ENCODE measurements around the gene UBAC2.
A peak's percentile ranks its signal among the peaks of the same experiment; 100 is the strongest.
"Not testable (repeated sequence)": the region's sequence is repeated elsewhere in the genome, so short reads cannot be mapped to it uniquely, and the experiment has no call there.

UBAC2 gene

GRCh38 chr13:99409461-99410083 lies 208.9 kb downstream of the UBAC2 start:
- not testable (repeated sequence) for DNase-seq (ENCODE audit: low read depth in 2 of 2, low spot score in 1 of 2)

DNA sequence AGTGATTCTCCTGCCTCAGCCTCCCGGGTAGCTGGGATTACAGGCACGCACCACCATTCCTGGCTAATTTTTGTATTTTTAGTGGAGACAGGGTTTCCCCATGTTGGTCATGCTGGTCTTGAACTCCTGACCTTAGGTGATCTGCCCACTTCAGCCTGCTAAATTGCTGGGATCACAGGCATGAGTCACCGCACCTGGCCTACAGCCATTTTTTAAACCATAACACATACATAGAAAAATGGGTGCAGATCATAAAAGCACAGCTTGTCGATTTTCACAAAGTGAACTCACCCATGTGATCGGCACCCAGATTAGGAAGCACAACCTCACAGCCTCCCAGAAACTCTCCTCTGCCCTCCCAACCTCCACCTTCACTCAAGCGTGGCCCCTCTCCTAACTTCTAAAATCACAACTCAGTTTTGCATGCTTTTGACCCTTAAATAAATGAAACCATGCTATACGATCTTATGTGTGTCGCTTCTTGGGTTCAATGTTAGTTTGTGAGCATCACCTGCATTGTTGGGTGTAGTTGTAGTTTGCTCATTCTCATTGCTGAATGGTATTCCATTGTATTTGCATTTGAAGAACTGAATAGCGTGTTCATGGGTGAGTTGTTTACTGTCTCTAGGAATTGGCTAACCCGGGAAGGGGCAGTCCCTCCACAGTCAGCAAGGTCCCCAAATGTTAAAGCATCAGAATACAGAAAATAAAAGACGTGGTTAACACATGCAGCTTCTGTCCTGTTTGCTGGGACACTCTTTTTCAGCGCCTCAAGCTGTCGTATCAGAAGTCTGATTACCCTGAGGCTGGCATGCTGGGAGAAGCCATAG lies 210.2 kb downstream of the UBAC2 start:
- DNase-seq (ENCODE audit: low read depth in 2 of 2, low spot score in 1 of 2), result not testable (repeated sequence)

DNA sequence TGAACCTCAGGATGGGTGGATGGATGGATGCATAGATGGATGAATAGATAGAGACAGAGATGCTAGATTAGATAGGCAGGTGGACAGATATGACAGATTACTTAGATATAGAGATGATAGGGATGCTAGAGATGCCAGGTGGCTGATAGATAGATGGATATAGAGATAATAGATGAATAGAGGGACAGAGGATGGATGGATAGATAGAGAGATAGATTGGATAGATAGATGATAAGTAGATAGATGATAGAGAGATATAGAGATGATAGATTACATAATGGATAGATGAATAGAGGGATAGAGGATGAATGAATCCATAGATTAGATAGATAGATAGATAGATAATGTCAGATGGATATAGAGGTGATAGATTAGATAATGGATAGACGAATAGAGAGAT lies 212.2 kb downstream of the UBAC2 start:
- no peak for DNase-seq (ENCODE audit: low read depth in 2 of 2, low spot score in 1 of 2)

DNA sequence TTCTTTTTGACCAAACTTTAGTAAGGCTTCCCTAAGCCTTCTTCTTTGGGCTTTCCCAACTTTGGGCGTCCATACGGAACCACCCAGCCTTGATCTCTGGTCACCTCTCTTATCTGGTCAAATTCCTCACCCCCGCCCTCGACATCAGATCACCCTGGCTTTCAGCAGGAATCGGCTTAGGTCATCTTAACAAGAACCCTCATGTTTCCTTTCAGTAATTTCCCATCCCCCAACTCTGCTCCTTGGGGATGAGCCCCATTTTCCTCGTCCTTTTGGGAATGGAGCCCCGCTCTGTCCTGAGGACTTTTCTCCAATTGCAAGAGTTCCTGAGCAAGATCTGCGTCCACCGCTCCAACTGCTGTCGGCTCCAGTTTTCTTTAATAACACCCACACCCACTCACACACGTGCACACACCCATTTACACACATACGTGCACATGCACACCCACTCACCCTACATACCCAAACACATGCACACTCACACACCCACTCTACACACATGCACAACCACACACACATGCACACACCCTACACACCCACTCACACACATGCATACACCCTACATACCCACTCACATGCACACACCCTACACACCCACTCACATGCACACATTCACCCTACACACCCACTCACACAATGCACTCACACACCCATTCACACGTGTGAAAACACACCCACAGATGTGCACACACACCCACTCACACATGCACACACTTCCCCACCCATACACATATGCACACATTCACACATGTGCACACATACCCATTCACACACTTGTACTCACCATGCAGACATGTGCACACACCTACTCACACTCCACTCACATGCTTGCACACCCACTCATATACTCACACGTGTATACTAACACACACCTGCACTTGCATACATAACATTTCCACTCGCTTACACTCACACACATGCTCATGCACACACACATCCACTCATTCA lies 213.7 kb downstream of the UBAC2 start:
- DNase-seq (ENCODE audit: low read depth in 2 of 2, low spot score in 1 of 2), result no peak

DNA sequence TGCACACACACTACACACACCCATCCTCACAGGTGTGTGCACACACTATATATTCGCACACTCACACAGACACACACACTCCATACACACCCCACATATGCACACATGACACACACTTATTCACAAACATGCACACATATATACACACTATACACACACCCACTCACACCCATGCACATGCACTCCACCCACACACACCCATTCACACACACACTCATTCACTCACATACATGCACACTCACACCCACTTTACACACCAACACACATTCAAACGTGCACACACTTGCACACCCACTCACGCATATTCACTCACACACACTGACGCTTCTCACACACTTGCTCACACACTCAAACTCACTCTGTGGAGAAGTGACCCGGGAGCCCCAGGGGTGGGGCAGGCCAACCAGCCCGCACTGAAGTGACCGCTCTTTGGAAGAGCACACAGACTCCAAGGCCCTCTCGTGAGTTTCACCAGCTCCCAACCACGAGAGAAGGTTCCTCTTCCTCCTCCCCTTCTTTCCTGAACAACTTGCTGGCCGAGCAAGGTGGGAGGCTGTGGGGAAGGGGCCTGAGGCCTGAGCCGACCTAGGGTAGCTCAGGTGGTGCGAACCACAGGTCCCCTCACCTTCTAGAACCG lies 214.5 kb downstream of the UBAC2 start:
- no peak for DNase-seq (ENCODE audit: low read depth in 2 of 2, low spot score in 1 of 2)

GRCh38 chr13:99415851-99416331 lies 215.2 kb downstream of the UBAC2 start:
- DNase-seq (ENCODE audit: low read depth in 2 of 2, low spot score in 1 of 2), result peak in 1 of 2 donors; percentile 32

DNA sequence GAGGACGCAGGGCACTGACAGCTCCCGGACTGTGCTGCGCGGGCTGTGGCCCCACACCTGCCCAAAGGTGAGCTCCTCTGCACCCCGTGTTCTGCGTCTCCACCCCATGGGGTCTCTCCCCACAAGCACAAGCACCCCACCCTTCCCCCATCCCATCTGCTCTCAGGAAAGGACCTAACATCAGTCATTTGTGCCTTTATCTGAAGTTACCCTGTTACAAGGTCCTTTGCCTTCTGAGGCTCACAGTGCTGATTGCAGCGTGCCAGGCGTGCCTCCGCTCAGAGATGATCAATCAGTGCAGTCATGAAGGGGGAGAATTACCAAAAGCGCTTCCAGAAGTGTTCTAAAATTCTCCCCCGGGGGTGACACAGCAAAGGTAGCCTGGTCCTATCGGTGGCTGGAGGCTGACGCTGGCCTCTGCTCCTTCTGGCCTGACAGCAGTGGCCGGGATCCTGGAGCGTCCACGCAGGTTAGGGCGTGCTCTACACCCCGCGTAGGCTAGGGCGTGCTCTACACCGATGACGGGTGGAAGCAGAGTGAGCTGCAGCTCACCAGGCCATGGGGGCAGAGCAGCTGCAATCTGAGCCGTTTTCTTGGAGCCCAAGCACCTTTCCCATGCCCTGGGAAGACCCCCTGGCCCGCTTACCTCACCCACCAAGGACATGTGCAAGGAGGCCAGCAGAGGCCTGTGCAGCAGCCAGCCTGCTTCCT lies 215.9 kb downstream of the UBAC2 start:
- DNase-seq (ENCODE audit: low read depth in 2 of 2, low spot score in 1 of 2), result no peak

DNA sequence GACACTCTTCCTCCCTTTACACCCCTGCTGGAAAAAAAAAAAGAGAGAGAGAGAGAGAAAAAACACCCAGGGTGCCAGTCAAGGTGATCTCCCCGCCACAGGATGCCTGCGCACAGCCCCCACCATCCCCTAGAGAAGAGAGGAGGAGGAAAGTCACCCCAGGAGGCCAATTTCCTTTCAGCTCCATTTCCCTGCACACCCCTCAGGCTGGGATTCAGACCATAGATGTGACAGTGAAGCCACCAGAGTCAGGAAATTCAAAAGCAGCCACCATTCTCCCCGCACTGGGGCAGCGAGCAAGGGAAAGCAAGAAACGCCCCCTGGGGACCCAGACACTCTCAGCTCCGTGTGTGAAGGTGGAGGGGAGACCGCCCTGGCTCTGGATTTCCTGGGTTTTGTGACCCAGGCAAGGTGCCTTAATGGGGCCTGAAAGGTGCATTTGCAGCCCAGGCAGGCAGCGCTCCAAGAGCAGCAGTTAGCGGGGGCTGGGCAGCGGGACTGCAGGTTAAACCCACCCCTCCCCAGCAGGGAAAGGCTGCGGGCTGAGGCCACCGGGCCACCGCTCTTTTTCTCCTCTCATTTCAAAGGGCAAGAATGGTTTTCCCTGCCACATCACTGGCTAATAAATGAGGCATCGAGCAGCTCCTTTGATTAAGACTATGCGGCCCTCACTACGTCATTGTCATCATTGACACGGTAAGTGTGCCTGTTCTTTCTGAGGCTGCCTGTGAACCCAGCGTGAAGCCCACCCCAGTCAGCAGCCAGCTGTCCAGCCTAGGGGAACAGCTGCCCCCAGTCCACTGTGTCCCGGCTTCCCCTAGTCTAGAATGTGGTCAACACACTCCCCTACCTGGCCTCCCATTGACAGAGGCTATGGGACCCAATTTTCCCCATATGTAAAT lies 216.8 kb downstream of the UBAC2 start:
- DNase-seq (ENCODE audit: low read depth in 2 of 2, low spot score in 1 of 2), result no peak

DNA sequence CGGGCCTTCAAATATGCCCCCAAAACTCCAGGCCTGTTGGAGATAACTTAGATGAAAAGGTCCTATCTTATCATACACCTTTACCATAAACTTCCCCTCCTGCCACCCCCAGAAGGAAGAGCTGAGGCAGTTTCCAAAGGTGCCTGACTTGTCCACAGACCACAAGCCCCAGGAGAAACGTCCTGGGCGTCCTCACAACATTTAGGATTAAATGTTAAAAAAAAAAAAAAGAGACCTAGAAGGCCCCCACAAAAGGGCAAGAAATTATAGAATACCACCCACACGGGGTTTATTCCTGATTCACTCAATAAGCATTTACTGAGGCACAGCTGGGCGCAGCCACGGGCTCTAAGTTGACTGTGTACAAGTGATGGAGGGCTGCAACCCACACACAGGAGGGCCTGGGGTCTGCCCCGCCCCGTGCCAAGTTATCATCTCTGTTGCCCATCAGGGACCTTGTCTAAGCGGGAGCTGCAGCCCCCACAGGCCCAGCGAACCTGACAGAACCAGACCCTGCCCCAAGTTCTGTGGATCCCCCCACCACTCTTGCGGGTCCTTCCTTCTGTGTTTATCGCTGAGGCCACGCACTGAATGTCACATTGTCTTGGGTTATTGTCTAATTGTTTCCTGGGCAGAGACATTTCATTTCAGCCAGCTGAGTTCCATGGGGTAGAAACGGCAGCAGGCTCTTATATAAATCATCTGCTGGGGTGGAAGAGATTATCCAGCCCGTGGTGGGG lies 217.6 kb downstream of the UBAC2 start:
- no peak for DNase-seq (ENCODE audit: low read depth in 2 of 2, low spot score in 1 of 2)

- DNase-seq (ENCODE audit: low read depth in 2 of 2, low spot score in 1 of 2), result no peak
Observed at GRCh38 chr13:99418843-99419140, 218.1 kb downstream of the UBAC2 start.

DNA sequence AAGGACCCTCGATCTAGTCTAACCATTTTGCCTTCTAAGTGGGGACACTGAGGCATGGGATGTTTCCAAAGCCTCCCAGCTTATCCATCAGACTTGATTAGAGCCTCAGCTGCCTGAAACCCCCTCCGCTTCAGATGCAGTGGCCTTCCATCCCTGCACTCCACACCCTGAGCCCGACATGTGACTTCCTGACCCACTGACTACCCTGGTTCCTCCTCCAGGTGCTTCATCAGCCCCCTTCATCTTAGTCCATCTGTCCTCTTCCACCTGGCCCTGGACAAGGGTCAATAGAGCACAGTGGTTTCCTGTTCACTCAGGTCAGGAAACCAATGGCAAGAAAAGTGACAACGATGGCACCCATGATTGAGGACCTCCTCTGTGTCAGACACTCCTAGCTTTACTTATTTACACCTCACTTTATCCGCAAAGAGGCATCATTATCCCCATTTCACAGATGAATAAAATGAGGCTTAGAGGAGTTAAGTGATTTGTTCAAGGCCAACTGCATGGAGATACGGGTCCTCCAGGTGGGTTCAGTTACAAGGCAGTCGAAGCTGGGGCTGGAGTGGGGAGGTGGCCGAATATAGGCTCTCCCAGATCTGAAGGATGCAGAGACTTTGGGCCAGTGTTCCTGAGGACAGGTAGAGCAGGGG lies 219.1 kb downstream of the UBAC2 start:
- DNase-seq (ENCODE audit: low read depth in 2 of 2, low spot score in 1 of 2), result no peak

GRCh38 chr13:99421271-99421670 lies 220.6 kb downstream of the UBAC2 start:
- DNase-seq (ENCODE audit: low read depth in 2 of 2, low spot score in 1 of 2), result no peak

GRCh38 chr13:99421758-99422585 lies 221.3 kb downstream of the UBAC2 start:
- no peak for DNase-seq (ENCODE audit: low read depth in 2 of 2, low spot score in 1 of 2)

- no peak for DNase-seq (ENCODE audit: low read depth in 2 of 2, low spot score in 1 of 2)
Observed at GRCh38 chr13:99422586-99423220, 222.0 kb downstream of the UBAC2 start.

- DNase-seq (ENCODE audit: low read depth in 2 of 2, low spot score in 1 of 2), result peak in 1 of 2 donors; percentile 47
Observed at GRCh38 chr13:99425485-99426341, 225.1 kb downstream of the UBAC2 start.

- DNase-seq (ENCODE audit: low read depth in 2 of 2, low spot score in 1 of 2), result no peak
Observed at GRCh38 chr13:99426426-99426825, 225.8 kb downstream of the UBAC2 start.
